ENCODE measurements around the gene C1orf226. TPM values are rescaled to one million over a fixed set of nuclear protein-coding genes. Genes with fewer than 3 reads are reported as not detected.

Gene C1orf226
- total RNA-seq, 3 donors from 2014 or later = 29.1 to 31.2 (median 30.0) TPM

DNA sequence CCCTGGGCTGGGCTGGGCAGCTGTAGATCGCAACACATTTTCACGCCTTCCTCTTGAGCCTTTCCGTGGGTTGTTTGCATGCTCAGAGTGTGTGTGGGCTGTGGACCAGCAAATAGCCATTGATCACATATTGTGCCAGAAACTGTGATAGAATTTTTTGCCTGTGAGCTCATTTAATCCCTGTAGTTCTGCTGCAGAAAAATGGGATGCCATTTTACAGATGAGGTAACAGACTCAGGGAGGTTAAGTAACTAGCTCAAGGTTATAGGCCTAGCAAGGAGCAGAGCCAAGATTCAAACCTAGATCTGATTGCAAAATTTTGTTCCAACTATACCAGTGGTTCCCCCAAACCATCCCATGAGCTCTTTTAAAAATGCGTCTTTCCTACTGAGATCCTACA, 15.4 kb upstream of the C1orf226 start:
- Histone ChIP-seq H3K4me3 (no peak overlapping the region), H3K9me3 (no peaks in the 10 kb centered on the region), H3K36me3 (ENCODE audit: low read depth) (no peaks in the 10 kb centered on the region), H3K4me1 (ENCODE audit: low read depth) (peaks cover 19% of the 10 kb centered on the region)
- intact Hi-C loops (cut with DNase I, micrococcal nuclease) = no loop called here
- DNase-seq (no peak), ATAC-seq (no peak)
- TF ChIP-seq, protein P1, sequence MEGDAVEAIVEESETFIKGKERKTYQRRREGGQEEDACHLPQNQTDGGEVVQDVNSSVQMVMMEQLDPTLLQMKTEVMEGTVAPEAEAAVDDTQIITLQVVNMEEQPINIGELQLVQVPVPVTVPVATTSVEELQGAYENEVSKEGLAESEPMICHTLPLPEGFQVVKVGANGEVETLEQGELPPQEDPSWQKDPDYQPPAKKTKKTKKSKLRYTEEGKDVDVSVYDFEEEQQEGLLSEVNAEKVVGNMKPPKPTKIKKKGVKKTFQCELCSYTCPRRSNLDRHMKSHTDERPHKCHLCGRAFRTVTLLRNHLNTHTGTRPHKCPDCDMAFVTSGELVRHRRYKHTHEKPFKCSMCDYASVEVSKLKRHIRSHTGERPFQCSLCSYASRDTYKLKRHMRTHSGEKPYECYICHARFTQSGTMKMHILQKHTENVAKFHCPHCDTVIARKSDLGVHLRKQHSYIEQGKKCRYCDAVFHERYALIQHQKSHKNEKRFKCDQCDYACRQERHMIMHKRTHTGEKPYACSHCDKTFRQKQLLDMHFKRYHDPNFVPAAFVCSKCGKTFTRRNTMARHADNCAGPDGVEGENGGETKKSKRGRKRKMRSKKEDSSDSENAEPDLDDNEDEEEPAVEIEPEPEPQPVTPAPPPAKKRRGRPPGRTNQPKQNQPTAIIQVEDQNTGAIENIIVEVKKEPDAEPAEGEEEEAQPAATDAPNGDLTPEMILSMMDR (IDR thresholded peaks at IDR 0.05) = no peak

DNA sequence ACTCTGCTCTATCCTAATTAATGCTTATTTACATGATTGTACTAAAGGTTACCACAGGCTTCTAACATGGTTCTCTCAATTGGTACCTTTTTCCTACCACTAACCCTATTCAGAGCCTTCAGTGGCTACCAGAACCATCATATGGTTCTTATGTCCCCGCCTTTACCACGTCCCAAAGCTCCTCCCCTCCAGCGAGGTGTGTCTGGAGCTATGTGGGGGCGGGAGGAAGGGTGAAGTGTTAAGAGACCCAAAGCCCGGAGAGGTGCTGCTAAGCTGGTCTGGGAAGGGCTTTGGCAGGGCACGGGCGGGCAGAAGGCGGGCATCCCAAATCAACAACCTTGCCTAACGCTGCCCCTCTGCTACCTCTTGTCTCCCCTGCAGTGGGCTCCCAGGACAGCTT, 14.9 kb upstream of the C1orf226 start:
- intact Hi-C loops (cut with DNase I, micrococcal nuclease) = no loop called here
- TF ChIP-seq, protein P1 (IDR thresholded peaks at IDR 0.05) = no peak
- Histone ChIP-seq H3K9me3 (no peaks in the 10 kb centered on the region), H3K4me3 (no peak overlapping the region), H3K4me1 (ENCODE audit: low read depth) (peaks cover 23% of the 10 kb centered on the region), H3K36me3 (ENCODE audit: low read depth) (no peaks in the 10 kb centered on the region)
- no peak for DNase-seq
- no peak for ATAC-seq

DNA sequence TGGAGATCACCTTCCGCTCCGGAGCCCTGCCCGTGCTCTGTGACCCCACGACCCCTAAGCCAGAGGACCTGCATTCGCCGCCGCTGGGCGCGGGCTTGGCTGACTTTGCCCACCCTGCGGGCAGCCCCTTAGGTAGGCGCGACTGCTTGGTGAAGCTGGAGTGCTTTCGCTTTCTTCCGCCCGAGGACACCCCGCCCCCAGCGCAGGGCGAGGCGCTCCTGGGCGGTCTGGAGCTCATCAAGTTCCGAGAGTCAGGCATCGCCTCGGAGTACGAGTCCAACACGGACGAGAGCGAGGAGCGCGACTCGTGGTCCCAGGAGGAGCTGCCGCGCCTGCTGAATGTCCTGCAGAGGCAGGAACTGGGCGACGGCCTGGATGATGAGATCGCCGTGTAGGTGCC, 14.5 kb upstream of the C1orf226 start:
- no peak overlapping the region for H3K4me3 ChIP-seq
- ATAC-seq = no peak

DNA sequence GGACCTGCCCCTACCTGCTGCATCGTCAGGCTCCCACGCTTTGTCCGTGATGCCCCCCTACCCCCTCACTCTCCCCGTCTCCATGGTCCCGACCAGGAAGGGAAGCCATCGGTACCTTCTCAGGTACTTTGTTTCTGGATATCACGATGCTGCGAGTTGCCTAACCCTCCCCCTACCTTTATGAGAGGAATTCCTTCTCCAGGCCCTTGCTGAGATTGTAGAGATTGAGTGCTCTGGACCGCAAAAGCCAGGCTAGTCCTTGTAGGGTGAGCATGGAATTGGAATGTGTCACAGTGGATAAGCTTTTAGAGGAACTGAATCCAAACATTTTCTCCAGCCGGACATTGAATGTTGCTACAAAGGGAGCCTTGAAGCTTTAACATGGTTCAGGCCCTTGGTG, 13.8 kb upstream of the C1orf226 start:
- DNase-seq (no peak), ATAC-seq (no peak)
- Histone ChIP-seq H3K9me3 (no peaks in the 10 kb centered on the region), H3K4me1 (ENCODE audit: low read depth) (peaks cover 34% of the 10 kb centered on the region), H3K4me3 (no peak overlapping the region), H3K36me3 (ENCODE audit: low read depth) (no peaks in the 10 kb centered on the region)
- TF ChIP-seq, protein P1 (IDR thresholded peaks at IDR 0.05) = no peak
- intact Hi-C loops (cut with DNase I, micrococcal nuclease) = no loop called here

More for the DNA sequence above, 14.5 kb upstream of the C1orf226 start:
- no peaks in the 10 kb centered on the region for H3K36me3 ChIP-seq (ENCODE audit: low read depth)
- intact Hi-C loops (cut with DNase I, micrococcal nuclease) = no loop called here
- H3K4me1 ChIP-seq (ENCODE audit: low read depth) = peaks cover 27% of the 10 kb centered on the region
- TF ChIP-seq, protein P1 (IDR thresholded peaks at IDR 0.05) = no peak
- DNase-seq = no peak
- no peaks in the 10 kb centered on the region for H3K9me3 ChIP-seq

DNA sequence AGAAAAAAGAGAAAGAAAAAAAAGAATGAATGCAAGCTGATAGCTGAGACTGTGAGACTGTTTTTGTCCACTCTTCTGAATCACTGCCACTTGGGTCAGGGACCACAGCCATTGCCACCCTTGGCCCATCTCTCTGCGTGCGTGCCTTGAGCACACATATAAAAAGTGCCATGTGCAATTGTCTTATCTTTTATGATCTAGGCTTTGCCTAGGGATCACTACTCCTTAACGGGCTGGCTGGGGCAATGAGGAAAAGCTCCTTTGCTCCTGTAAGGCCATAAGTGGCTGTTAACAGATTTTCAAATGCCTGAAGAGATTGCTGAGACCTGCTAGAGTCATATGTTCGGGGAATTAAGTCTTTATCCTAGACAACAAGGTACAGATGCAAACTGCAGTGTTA, 13.1 kb upstream of the C1orf226 start:
- ATAC-seq = peak; percentile 80
- no peak overlapping the region for H3K4me3 ChIP-seq
- H3K36me3 ChIP-seq (ENCODE audit: low read depth) = no peaks in the 10 kb centered on the region
- peak in 2 of 3 donors; percentile 68 to 76 for DNase-seq
- H3K4me1 ChIP-seq (ENCODE audit: low read depth) = peaks cover 35% of the 10 kb centered on the region
- TF ChIP-seq, protein P1 (IDR thresholded peaks at IDR 0.05) = no peak
- H3K9me3 ChIP-seq = no peaks in the 10 kb centered on the region
- intact Hi-C loops (cut with DNase I, micrococcal nuclease) = no loop called here

DNA sequence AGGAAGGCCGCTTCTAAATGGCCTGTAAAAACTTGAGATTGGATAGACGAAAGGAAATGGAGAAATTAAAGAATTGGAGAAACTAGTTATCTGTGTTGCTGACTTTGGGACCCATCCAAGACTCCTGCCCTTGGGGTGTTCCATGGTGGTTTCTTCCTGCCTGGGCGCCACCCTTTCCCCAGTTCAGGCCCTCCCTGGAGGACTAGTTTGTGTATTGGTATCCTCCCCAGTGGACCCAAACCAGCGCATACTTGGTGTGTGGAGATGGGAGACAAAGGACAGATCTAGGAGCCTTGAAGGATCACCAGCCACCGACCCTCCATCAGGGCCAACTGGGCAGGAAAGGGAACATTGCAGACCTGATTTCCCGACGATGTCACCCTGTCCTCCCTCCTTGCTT, 12.0 kb upstream of the C1orf226 start:
- no peaks in the 10 kb centered on the region for H3K9me3 ChIP-seq

More for the DNA sequence above, 12.0 kb upstream of the C1orf226 start:
- no peak for ATAC-seq
- TF ChIP-seq, protein P1 (IDR thresholded peaks at IDR 0.05) = no peak
- DNase-seq = no peak
- Histone ChIP-seq H3K4me3 (no peak overlapping the region), H3K4me1 (ENCODE audit: low read depth) (peaks cover 35% of the 10 kb centered on the region), H3K36me3 (ENCODE audit: low read depth) (no peaks in the 10 kb centered on the region)
- intact Hi-C loops (cut with DNase I, micrococcal nuclease) = no loop called here

All from mucosa of descending colon (tissue), 3 donors.